ENCODE results near the gene ARHGDIA.

Gene ARHGDIA

DNA sequence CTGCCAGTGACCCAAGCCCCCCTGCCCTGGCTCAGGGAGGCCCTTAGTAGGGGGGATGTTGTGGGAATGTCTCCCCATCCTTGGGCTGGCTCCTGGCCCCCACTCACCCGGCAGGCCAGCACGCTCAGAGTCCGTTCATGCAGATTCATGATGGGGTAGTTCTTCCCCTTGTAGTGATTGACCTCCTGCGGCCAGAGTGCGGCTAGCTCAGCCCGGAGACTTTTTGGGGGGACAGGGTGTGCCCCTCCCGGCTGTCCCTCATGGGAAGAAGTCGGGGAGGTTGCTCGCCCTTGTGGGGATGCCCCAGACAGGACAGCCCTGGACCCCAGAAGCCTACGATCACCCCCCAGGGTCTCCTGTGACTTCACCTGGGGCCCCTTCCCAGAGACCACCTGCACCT, 34.9 kb upstream of the ARHGDIA start:
- no peak for DNase-seq (ENCODE audit: low read depth)

GRCh38 chr17:81905424-81905875, 34.3 kb upstream of the ARHGDIA start:
- no peak for DNase-seq (ENCODE audit: low read depth)

DNA sequence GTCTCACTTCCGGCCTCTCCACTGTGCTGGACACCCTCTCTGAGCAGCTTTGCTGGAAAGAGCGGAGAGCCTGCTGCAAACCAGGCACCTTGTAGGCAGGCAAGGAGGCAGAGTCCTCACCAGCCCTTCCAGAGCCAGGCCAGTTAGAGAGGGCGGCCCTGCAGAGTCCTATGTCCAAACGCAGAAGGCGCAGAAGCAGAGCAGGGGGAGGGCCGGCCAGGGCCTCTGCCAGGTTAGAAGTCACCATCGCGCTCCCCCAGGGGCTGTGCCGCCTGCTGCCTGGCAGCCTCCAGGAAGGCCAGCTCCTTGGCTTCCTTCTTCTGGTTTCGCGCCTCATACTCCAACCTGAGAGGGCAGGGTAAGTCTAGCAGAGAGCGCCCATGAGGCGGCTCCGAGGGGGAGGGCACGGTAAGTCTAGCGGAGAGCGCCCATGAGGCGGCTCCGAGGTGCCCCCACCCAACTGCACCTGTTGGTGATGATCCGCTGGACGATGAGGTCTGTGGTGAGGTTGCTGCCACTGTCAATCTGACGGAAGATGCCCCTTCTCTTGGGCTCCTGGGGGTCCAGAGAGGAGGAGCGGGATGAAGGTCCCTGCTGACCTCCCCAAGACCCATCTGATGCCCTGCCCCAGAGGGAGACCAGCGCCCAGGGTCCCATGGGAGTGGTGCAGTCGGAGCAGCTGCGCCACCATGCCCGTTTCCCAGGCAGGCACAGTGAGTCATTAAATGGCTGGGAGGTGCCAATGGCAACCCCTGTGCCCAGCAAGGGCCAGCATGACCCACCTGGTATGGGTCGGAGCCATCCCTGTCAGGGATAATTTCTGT, 33.7 kb upstream of the ARHGDIA start:
- no peak for DNase-seq (ENCODE audit: low read depth)

- DNase-seq (ENCODE audit: low read depth), result no peak
Measured at GRCh38 chr17:81903896-81904599, 32.9 kb upstream of the ARHGDIA start.

GRCh38 chr17:81903415-81903831, 32.3 kb upstream of the ARHGDIA start:
- no peak for DNase-seq (ENCODE audit: low read depth)

DNA sequence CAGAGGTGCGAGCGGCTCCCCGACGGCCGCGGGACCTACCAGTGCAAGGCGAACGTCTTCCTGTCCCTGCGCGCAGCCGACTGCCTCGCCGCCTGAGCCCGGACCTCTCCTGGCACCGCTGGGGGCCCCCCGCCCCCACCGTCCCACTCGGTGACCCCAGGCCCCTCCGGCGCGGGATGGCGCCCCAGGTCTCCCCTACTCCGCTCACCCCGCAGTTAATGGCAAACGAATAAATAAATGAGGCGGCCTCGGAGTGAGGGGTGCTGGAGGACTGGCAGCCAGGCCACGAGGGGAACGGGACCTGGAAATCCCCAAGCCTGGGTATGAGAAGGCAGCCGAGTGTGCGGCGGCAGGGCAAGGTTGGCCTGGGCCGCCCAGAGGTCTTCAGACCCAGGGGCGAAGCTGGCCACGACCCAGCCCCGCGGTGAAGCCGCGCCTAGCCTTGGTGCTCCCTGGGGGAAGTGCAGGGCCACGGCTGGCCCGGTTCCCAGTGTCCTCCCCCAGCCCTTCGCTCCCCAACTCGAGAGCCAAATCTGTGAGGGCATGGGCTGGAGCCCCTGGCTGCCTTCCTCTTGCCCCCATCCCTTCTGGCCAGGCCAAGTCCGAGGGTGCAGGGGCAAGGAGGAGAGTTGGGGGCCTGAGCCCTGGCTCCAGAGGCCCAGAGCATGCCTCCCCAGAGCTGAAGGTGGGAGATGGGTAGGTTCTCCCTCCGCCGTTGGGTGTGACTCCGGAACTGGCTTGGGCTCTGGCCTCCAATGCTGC, 31.7 kb upstream of the ARHGDIA start:
- DNase-seq (ENCODE audit: low read depth), result no peak

DNA sequence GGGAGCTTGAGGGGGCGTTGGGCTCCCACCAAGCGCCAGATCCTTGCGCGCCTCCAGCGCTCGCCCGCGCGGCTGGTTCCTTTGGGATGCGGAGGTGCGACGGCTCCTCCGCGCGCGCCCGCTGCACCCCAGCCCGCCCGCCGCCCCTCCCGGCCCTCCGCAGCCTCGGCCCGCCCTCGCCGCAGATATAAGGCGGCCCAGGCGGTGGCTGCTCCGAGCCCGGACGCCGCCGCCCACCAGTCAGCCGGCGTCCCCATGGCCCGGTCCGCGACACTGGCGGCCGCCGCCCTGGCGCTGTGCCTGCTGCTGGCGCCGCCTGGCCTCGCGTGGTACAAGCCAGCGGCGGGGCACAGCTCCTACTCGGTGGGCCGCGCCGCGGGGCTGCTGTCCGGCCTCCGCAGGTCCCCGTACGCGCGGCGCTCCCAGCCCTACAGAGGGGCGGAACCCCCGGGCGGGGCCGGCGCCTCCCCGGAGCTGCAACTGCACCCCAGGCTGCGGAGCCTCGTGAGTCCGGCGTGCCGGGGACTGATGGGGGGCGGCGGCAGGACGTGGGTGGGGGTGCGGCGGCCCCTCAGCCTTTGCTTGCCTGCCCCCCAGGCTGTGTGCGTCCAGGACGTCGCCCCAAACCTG, 31.0 kb upstream of the ARHGDIA start, which contains the start of gene NPB:
Gene NPB, plus strand, starts transcription at position 216 of the 630 bp plus-strand sequence. Its CDS starts 40 bp downstream, at position 256.
- no peak for DNase-seq (ENCODE audit: low read depth)

DNA sequence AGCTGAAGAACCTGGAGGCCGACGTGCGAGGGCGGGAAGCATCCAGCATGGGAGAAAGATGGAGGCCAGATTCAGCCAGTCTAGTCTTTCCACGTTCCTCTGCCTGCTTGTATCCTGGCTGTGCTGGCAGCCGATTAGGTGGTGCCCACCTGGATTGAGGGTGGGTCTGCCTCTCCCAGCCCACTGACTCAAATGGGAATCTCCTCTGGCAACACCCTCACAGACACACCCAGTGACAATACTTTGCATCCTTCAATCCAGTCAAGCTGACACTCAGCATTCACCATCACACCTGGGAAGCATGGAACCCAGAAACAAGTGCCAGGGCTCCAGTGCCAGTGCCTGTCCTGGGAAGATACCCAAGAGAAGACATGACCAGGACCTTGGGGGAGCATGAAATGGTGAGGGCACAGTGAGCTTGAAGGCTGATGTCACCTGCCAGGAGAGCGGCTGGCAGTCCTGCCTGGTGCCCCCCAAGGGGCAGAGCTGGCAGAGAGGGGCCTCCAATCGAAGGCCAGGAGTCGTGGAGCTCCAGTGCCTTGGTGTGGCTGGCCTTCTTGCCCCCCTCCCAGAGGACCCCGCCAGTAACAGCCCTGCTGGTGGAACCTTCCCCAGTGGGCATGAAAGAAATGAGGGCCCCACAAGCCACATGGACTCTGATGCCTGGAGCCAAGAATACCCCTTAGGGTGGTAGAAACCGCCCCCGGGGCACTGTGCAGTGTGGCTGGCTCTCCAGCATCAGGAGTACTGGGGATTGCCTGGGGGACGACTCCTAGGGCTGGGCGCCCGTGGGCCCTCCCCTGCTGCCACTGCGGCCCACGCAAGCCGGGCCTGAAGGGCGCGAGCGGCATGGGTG, 30.3 kb upstream of the ARHGDIA start:
- DNase-seq (ENCODE audit: low read depth), result no peak

DNA sequence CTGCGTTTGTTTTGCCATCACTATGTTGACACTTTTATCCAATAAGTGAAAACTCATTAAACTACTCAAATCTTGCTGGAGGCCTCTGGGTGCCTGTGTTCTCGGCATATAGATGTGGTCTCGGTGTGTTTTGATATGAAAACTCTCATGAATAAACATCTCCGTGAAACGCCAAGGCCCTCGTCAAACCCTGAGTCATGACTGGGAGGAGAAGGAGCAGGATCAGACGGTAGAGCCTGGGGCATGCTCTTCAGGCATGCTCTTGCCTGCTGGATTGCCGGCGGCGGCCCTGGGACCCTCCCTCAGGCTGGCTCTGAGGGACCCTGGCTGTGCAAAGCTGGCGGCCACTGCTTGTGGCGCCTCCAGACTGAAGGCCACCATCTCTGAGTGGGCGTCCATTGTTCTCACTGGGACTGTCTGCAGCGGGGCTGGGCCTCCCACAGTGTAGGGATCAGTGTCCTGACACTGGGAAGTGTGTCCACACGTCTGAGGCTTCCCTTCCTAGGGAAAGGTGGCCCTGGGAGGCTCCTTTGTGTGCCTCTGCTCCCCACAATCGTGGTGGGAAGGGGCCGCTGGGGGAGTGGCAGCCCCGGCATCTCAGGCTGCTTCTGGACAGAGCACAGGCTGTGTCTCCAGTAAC, 29.2 kb upstream of the ARHGDIA start:
- no peak for DNase-seq (ENCODE audit: low read depth)

DNA sequence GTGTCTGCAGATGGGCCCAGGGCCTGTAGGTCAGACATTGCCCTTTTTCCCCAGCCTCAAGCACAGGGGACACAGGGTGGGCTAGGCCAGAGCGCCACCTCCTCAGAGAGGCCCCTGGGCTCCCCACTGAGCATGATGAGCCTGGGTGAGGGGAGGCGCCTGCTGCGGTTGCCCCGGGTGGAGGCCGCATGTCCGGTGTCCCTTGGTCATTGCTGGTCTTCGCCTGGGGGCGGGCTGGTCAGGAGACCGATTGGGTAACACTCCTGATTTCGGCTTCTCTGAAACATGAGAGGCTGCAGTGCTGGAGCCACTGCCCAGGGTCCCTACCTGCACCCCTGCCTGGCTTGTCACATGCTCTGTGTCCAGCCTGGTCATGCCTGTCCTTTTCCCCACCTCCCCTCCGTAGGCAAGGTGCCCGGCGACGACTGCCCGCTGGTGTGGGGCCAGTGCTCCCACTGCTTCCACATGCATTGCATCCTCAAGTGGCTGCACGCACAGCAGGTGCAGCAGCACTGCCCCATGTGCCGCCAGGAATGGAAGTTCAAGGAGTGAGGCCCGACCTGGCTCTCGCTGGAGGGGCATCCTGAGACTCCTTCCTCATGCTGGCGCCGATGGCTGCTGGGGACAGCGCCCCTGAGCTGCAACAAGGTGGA, 28.5 kb upstream of the ARHGDIA start:
- no peak for DNase-seq (ENCODE audit: low read depth)

GRCh38 chr17:81898885-81899284, 27.7 kb upstream of the ARHGDIA start:
- no peak for DNase-seq (ENCODE audit: low read depth)

DNA sequence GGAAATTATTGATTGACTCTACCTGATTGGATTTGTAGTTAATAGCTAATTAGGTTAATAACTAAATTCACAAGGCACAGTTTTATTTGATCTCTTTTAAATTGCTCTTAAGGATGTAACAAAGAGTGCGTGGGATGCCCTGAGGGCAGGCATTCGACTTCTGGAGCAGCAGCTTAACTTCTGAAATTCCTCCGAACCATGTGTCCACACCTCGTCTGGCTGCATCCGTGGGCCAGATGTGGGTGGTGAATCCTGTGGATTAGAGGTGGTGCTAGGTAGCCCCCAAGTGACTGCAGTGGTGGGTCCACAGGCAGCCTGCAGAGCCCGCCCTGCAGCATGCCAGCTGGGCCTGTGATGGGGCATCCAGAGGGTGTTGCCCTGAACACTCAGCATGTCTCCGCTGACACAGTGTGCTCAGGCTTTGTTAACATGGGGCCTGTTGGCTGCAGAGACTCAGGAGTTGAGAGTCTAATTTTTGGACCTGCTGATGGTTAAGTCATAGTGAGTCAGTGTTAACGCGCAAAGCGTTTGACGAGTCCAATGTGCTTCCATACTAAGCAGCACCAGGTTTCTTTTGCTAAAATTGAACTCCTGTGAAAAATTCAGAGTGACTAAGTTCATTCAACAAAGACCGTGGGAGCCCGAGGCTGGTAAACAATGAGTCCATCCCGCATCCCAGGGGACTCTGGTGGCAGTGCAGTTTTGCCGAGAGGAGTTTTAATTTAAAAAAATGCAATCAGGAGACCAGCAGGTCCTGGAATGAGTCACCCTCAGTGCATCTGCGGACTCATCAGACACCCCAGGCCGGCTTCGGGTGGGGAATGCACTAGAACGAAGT, 27.1 kb upstream of the ARHGDIA start:
- DNase-seq (ENCODE audit: low read depth), result peak; percentile 56

DNA sequence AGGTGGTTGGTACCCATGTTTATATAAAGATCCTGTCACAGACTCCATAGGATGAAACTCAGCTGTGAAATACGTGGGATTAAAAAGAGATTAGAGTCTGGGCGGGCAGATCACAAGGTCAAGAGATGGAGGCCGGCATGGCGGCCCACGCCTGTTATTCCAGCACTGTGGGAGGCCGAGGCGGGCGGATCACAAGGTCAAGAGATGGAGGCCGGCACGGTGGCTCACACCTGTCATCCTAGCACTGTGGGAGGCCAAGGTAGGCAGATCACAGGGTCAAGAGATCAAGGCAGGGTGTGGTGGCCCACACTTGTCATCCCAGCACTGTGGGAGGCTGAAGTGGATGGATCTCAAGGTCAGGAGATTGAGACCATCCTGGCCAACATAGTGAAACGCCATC, 24.3 kb upstream of the ARHGDIA start:
- DNase-seq (ENCODE audit: low read depth), result no peak

DNA sequence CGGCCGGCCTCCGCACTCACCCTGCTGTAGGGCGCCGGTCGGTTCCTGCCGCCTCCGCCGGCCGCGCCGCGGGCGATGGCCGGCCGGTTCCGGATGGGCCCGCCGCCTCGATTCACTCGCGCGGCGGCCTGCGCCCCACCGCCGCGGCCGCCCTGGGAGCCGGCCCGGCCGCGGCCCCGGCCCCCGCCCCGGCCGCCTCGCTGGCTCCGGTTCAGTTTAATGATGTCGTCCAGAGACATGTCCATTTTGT, 20.1 kb upstream of the ARHGDIA start:
- DNase-seq (ENCODE audit: low read depth), result no peak

GRCh38 chr17:81890447-81891302, 19.5 kb upstream of the ARHGDIA start:
- no peak for DNase-seq (ENCODE audit: low read depth)

- DNase-seq (ENCODE audit: low read depth), result no peak
Measured at GRCh38 chr17:81889602-81890001, 18.5 kb upstream of the ARHGDIA start.

DNA sequence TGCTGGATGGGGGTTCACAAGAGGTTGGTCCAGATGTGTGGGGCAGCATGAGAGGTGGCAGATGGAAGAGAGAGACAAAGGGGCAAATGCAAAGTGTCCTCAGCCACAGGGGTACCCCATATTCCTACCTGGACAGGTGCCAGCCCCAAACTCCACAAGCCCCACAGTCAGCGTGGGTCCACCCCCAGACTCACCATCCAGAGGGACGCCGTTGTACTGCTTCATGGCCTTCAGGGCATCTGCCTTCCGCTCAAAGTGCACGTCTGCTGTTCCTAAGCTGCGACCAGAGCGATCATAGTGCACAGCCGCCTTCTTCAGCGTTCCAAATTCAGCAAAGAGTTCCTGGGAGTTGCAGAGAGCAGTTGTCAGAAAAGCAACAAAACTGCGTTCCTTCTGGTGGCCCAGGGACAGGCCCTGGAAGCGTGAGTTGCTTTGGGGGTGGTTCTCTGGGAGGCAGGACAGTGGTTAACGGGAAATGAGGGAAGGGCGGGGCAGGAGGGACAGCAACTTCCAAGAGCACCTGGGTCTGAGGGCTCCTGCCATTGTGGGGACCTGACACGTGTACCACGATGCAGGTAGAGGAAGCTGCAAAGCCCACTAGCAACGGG, 18.0 kb upstream of the ARHGDIA start:
- DNase-seq (ENCODE audit: low read depth), result no peak
